ENCODE measurements around the gene CDC42EP3. TPM values are rescaled to one million over a fixed set of nuclear protein-coding genes. Genes with fewer than 3 reads are reported as not detected.

CDC42EP3 gene
- polyA plus RNA-seq, 2 donors: 2.0 to 6.0 TPM

- Histone ChIP-seq H3K36me3 (ENCODE audit: control insufficient read depth in 2 of 2, insufficient read depth in 2 of 2, low read length in 1 of 2) (no peaks in the 10 kb centered on the region), H3K27me3 (ENCODE audit: control insufficient read depth in 1 of 2, insufficient read depth in 2 of 2, low read length in 2 of 2) (no peaks in the 10 kb centered on the region), H3K27ac (ENCODE audit: low read depth in 2 of 2, low read length in 1 of 2) (peak overlapping the region; percentile 79 to 83), H3K9me3 (ENCODE audit: control insufficient read depth in 2 of 2, insufficient read depth in 1 of 2, low read depth in 1 of 2, low read length in 1 of 2) (no peaks in the 10 kb centered on the region), H3K4me3 (ENCODE audit: low read depth in 1 of 2, low read length in 2 of 2) (peak overlapping the region; percentile 49 to 72), H3K4me1 (ENCODE audit: control insufficient read depth in 2 of 2, insufficient read depth in 2 of 2, low read length in 1 of 2) (peaks cover 0 to 6% of the 10 kb centered on the region in 2 donors)
- 2 to 3% methylated on average over 69 of the region's 69 CpGs for WGBS, 2 donors
These were observed 845 bp upstream of the CDC42EP3 start for GRCh38 chr2:37672104-37672869.

GRCh38 chr2:37671816-37672103 is 318 bp upstream of the CDC42EP3 start:
- 0% methylated on average over 29 of the region's 29 CpGs for WGBS, 2 donors
- Histone ChIP-seq H3K9me3 (ENCODE audit: control insufficient read depth in 2 of 2, insufficient read depth in 1 of 2, low read depth in 1 of 2, low read length in 1 of 2) (no peaks in the 10 kb centered on the region), H3K4me3 (ENCODE audit: low read depth in 1 of 2, low read length in 2 of 2) (peak overlapping the region; percentile 49 to 72), H3K27ac (ENCODE audit: low read depth in 2 of 2, low read length in 1 of 2) (peak overlapping the region; percentile 79 to 83), H3K36me3 (ENCODE audit: control insufficient read depth in 2 of 2, insufficient read depth in 2 of 2, low read length in 1 of 2) (no peaks in the 10 kb centered on the region), H3K27me3 (ENCODE audit: control insufficient read depth in 1 of 2, insufficient read depth in 2 of 2, low read length in 2 of 2) (no peaks in the 10 kb centered on the region), H3K4me1 (ENCODE audit: control insufficient read depth in 2 of 2, insufficient read depth in 2 of 2, low read length in 1 of 2) (peaks cover 0 to 6% of the 10 kb centered on the region in 2 donors)

GRCh38 chr2:37670378-37671008 is 949 bp downstream of the CDC42EP3 start:
- H3K36me3 ChIP-seq (ENCODE audit: control insufficient read depth in 2 of 2, insufficient read depth in 2 of 2, low read length in 1 of 2): no peaks in the 10 kb centered on the region
- 19 to 23% methylated on average over 11 of the region's 11 CpGs for WGBS, 2 donors
- H3K27me3 ChIP-seq (ENCODE audit: control insufficient read depth in 1 of 2, insufficient read depth in 2 of 2, low read length in 2 of 2): no peaks in the 10 kb centered on the region
- H3K27ac ChIP-seq (ENCODE audit: low read depth in 2 of 2, low read length in 1 of 2): peak overlapping the region; percentile 65 to 83
- H3K4me1 ChIP-seq (ENCODE audit: control insufficient read depth in 2 of 2, insufficient read depth in 2 of 2, low read length in 1 of 2): peaks cover 0 to 6% of the 10 kb centered on the region in 2 donors
- peak overlapping the region; percentile 49 to 72 for H3K4me3 ChIP-seq (ENCODE audit: low read depth in 1 of 2, low read length in 2 of 2)
- H3K9me3 ChIP-seq (ENCODE audit: control insufficient read depth in 2 of 2, insufficient read depth in 1 of 2, low read depth in 1 of 2, low read length in 1 of 2): no peaks in the 10 kb centered on the region

- Histone ChIP-seq H3K27me3 (ENCODE audit: control insufficient read depth in 1 of 2, insufficient read depth in 2 of 2, low read length in 2 of 2) (no peaks in the 10 kb centered on the region), H3K9me3 (ENCODE audit: control insufficient read depth in 2 of 2, insufficient read depth in 1 of 2, low read depth in 1 of 2, low read length in 1 of 2) (no peaks in the 10 kb centered on the region), H3K4me1 (ENCODE audit: control insufficient read depth in 2 of 2, insufficient read depth in 2 of 2, low read length in 1 of 2) (peaks cover 0 to 6% of the 10 kb centered on the region in 2 donors), H3K36me3 (ENCODE audit: control insufficient read depth in 2 of 2, insufficient read depth in 2 of 2, low read length in 1 of 2) (no peaks in the 10 kb centered on the region), H3K27ac (ENCODE audit: low read depth in 2 of 2, low read length in 1 of 2) (no peak overlapping the region), H3K4me3 (ENCODE audit: low read depth in 1 of 2, low read length in 2 of 2) (peak overlapping the region in 1 of 2 donors; percentile 49)
- 75 to 79% methylated on average over 3 of the region's 3 CpGs for WGBS, 2 donors
These were observed 2.0 kb downstream of the CDC42EP3 start for GRCh38 chr2:37669446-37669845.

GRCh38 chr2:37667704-37668103 is 3.7 kb downstream of the CDC42EP3 start:
- Histone ChIP-seq H3K27ac (ENCODE audit: low read depth in 2 of 2, low read length in 1 of 2) (no peak overlapping the region), H3K27me3 (ENCODE audit: control insufficient read depth in 1 of 2, insufficient read depth in 2 of 2, low read length in 2 of 2) (no peaks in the 10 kb centered on the region), H3K4me3 (ENCODE audit: low read depth in 1 of 2, low read length in 2 of 2) (no peak overlapping the region), H3K36me3 (ENCODE audit: control insufficient read depth in 2 of 2, insufficient read depth in 2 of 2, low read length in 1 of 2) (no peaks in the 10 kb centered on the region), H3K4me1 (ENCODE audit: control insufficient read depth in 2 of 2, insufficient read depth in 2 of 2, low read length in 1 of 2) (peaks cover 0 to 9% of the 10 kb centered on the region in 2 donors), H3K9me3 (ENCODE audit: control insufficient read depth in 2 of 2, insufficient read depth in 1 of 2, low read depth in 1 of 2, low read length in 1 of 2) (no peaks in the 10 kb centered on the region)
- WGBS, 2 donors: 87 to 90% methylated on average over 2 of the region's 2 CpGs

GRCh38 chr2:37666772-37667171 is 4.7 kb downstream of the CDC42EP3 start:
- Histone ChIP-seq H3K27ac (ENCODE audit: low read depth in 2 of 2, low read length in 1 of 2) (no peak overlapping the region), H3K36me3 (ENCODE audit: control insufficient read depth in 2 of 2, insufficient read depth in 2 of 2, low read length in 1 of 2) (no peaks in the 10 kb centered on the region), H3K9me3 (ENCODE audit: control insufficient read depth in 2 of 2, insufficient read depth in 1 of 2, low read depth in 1 of 2, low read length in 1 of 2) (no peaks in the 10 kb centered on the region), H3K4me1 (ENCODE audit: control insufficient read depth in 2 of 2, insufficient read depth in 2 of 2, low read length in 1 of 2) (peaks cover 0 to 9% of the 10 kb centered on the region in 2 donors), H3K4me3 (ENCODE audit: low read depth in 1 of 2, low read length in 2 of 2) (no peak overlapping the region), H3K27me3 (ENCODE audit: control insufficient read depth in 1 of 2, insufficient read depth in 2 of 2, low read length in 2 of 2) (no peaks in the 10 kb centered on the region)
- 82 to 84% methylated on average over 2 of the region's 2 CpGs for WGBS, 2 donors

- Histone ChIP-seq H3K4me1 (ENCODE audit: control insufficient read depth in 2 of 2, insufficient read depth in 2 of 2, low read length in 1 of 2) (peaks cover 0 to 5% of the 10 kb centered on the region in 2 donors), H3K9me3 (ENCODE audit: control insufficient read depth in 2 of 2, insufficient read depth in 1 of 2, low read depth in 1 of 2, low read length in 1 of 2) (no peaks in the 10 kb centered on the region), H3K27ac (ENCODE audit: low read depth in 2 of 2, low read length in 1 of 2) (peak overlapping the region in 1 of 2 donors; percentile 40), H3K4me3 (ENCODE audit: low read depth in 1 of 2, low read length in 2 of 2) (no peak overlapping the region), H3K36me3 (ENCODE audit: control insufficient read depth in 2 of 2, insufficient read depth in 2 of 2, low read length in 1 of 2) (no peaks in the 10 kb centered on the region), H3K27me3 (ENCODE audit: control insufficient read depth in 1 of 2, insufficient read depth in 2 of 2, low read length in 2 of 2) (no peaks in the 10 kb centered on the region)
- WGBS, 2 donors: 70 to 75% methylated on average over 11 of the region's 11 CpGs
These were observed 5.7 kb downstream of the CDC42EP3 start for GRCh38 chr2:37665604-37666362.

- peaks cover 0 to 5% of the 10 kb centered on the region in 2 donors for H3K4me1 ChIP-seq (ENCODE audit: control insufficient read depth in 2 of 2, insufficient read depth in 2 of 2, low read length in 1 of 2)
- 88 to 92% methylated on average over 2 of the region's 2 CpGs for WGBS, 2 donors
- no peak overlapping the region for H3K27ac ChIP-seq (ENCODE audit: low read depth in 2 of 2, low read length in 1 of 2)
These were observed 6.4 kb downstream of the CDC42EP3 start for GRCh38 chr2:37665043-37665442.

GRCh38 chr2:37664231-37664643 is 7.2 kb downstream of the CDC42EP3 start:
- Histone ChIP-seq H3K4me1 (ENCODE audit: control insufficient read depth in 2 of 2, insufficient read depth in 2 of 2, low read length in 1 of 2) (peaks cover 0 to 5% of the 10 kb centered on the region in 2 donors), H3K27me3 (ENCODE audit: control insufficient read depth in 1 of 2, insufficient read depth in 2 of 2, low read length in 2 of 2) (no peaks in the 10 kb centered on the region), H3K4me3 (ENCODE audit: low read depth in 1 of 2, low read length in 2 of 2) (no peak overlapping the region), H3K9me3 (ENCODE audit: control insufficient read depth in 2 of 2, insufficient read depth in 1 of 2, low read depth in 1 of 2, low read length in 1 of 2) (no peaks in the 10 kb centered on the region), H3K36me3 (ENCODE audit: control insufficient read depth in 2 of 2, insufficient read depth in 2 of 2, low read length in 1 of 2) (no peaks in the 10 kb centered on the region), H3K27ac (ENCODE audit: low read depth in 2 of 2, low read length in 1 of 2) (no peak overlapping the region)
- 45 to 59% methylated on average over 2 of the region's 2 CpGs for WGBS, 2 donors

More at GRCh38 chr2:37665043-37665442, 6.4 kb downstream of the CDC42EP3 start:
- no peaks in the 10 kb centered on the region for H3K36me3 ChIP-seq (ENCODE audit: control insufficient read depth in 2 of 2, insufficient read depth in 2 of 2, low read length in 1 of 2)
- H3K9me3 ChIP-seq (ENCODE audit: control insufficient read depth in 2 of 2, insufficient read depth in 1 of 2, low read depth in 1 of 2, low read length in 1 of 2): no peaks in the 10 kb centered on the region
- no peaks in the 10 kb centered on the region for H3K27me3 ChIP-seq (ENCODE audit: control insufficient read depth in 1 of 2, insufficient read depth in 2 of 2, low read length in 2 of 2)
- no peak overlapping the region for H3K4me3 ChIP-seq (ENCODE audit: low read depth in 1 of 2, low read length in 2 of 2)

Measured in esophagus (tissue), 2 donors.